ENCODE measurements around the gene ITPR1.

- TF ChIP-seq EP300 (IDR thresholded peaks at IDR 0.05) (no peak), CTCF (IDR thresholded peaks at IDR 0.05) (no peak), POLR2AphosphoS5 (IDR thresholded peaks at IDR 0.05) (no peak)
These were observed 321.9 kb downstream of the ITPR1 start for GRCh38 chr3:4814904-4815574.
